ENCODE results near the gene PLIN3. TPM values are rescaled to one million over a fixed set of nuclear protein-coding genes. Genes with fewer than 3 reads are reported as not detected.
"Not testable (repeated sequence)": the region's sequence is repeated elsewhere in the genome, so short reads cannot be mapped to it uniquely, and the experiment has no call there.

Gene PLIN3
- total and polyA plus RNA-seq, 2 of the 4 experiments (the other 2 are of a cell fraction), result 147 to 246 TPM

GRCh38 chr19:4792866-4793195 is 74.6 kb downstream of the PLIN3 start:
- H2AFZ ChIP-seq (replicated peaks; ENCODE audit: low read length, poor library complexity); H4K5ac ChIP-seq (ENCODE audit: low read depth, low read length); H3K14ac ChIP-seq (replicated peaks; ENCODE audit: low read depth, low read length); H4K20me1 ChIP-seq (ENCODE audit: insufficient read depth, low read length); H2BK120ac ChIP-seq (ENCODE audit: low read depth, low read length); H3K4me3 ChIP-seq (ENCODE audit: insufficient read depth, low read depth, low read length); H2BK15ac ChIP-seq (ENCODE audit: low read depth, low read length); H3K27me3 ChIP-seq (ENCODE audit: control insufficient read depth, insufficient read depth, low read length); CTCF ChIA-PET; H3K18ac ChIP-seq (ENCODE audit: low read depth, low read length); H3K56ac ChIP-seq (ENCODE audit: extremely low read depth, insufficient read depth, low read length); H3K27ac ChIP-seq (ENCODE audit: insufficient read depth, low read length); intact Hi-C loops (cut with micrococcal nuclease); H3K9ac ChIP-seq (ENCODE audit: low read depth, low read length); DNase-seq; H2AK9ac ChIP-seq (replicated peaks; ENCODE audit: low read depth, low read length, poor library complexity); H2BK20ac ChIP-seq (ENCODE audit: low read depth, low read length); H3K23ac ChIP-seq (ENCODE audit: low read depth, low read length); POLR2A ChIA-PET (ENCODE audit: unreplicated experiment); BruUV-seq (replicated peaks); H4K8ac ChIP-seq (ENCODE audit: low read depth in 2 of 2, low read length in 2 of 2); H4K91ac ChIP-seq (ENCODE audit: insufficient read depth, low read depth, low read length); H3K4me1 ChIP-seq (ENCODE audit: control insufficient read depth, insufficient read depth, low read length); H2BK5ac ChIP-seq (ENCODE audit: low read depth, low read length, poor library complexity, severe bottlenecking); H2AK5ac ChIP-seq (ENCODE audit: low read depth, low read length); H3K9me3 ChIP-seq (ENCODE audit: control insufficient read depth, insufficient read depth, low read length); H3K9me1 ChIP-seq (ENCODE audit: insufficient read depth, low read length); H3K4me2 ChIP-seq (ENCODE audit: low read depth, low read length); H3K4ac ChIP-seq (ENCODE audit: low read depth, low read length); ATAC-seq (ENCODE audit: low read depth); dilution Hi-C loops (cut with HindIII; ENCODE audit: low sequenced_read_pairs, unreplicated experiment): not testable (repeated sequence)
- WGBS, 2 experiments (ENCODE audit: extremely low coverage in 2 of 2, insufficient read length in 1 of 2), result 93% methylated on average over 19 of the region's 24 CpGs; no CpG with 5 or more reads in 1 of the 2 experiments
- in situ Hi-C loops (cut with MboI; ENCODE audit: low sequenced_read_pairs), result loop anchor here (5.0 kb wide), 1 partner anchor 61 kb away; no protein-coding TSS in a partner anchor
- Histone ChIP-seq H3K79me1 (ENCODE audit: low read depth in 1 of 2, low read length in 2 of 2) (peaks cover 15 to 46% of the 10 kb centered on the region in 2 experiments; a peak in 3 of 4 replicates), H3K36me3 (ENCODE audit: control insufficient read depth, insufficient read depth, low read length) (peaks cover 23% of the 10 kb centered on the region)

Data from IMR-90 (cell line).